ENCODE data around the gene PPM1L.

The PPM1L gene

GRCh38 chr3:161101609-161102008 lies 345.6 kb downstream of the PPM1L start:
- DNase-seq: no peak

- no peak for DNase-seq
Measured at GRCh38 chr3:161103776-161104385, 347.9 kb downstream of the PPM1L start.

- DNase-seq: peak; percentile 30 to 63 (median 43)
Measured at GRCh38 chr3:161104561-161105551, 348.8 kb downstream of the PPM1L start, which contains the start of gene B3GALNT1. B3GALNT1 (minus strand) TSS chr3:161105349; CDS start chr3:161086754, 18,595 bp downstream.

GRCh38 chr3:161107311-161107710 lies 351.3 kb downstream of the PPM1L start:
- no peak for DNase-seq

- DNase-seq: no peak
Measured at GRCh38 chr3:161108840-161109239, 352.8 kb downstream of the PPM1L start.

GRCh38 chr3:161117646-161118045 lies 361.6 kb downstream of the PPM1L start:
- no peak for DNase-seq

- DNase-seq: no peak
Measured at GRCh38 chr3:161126495-161126894, 370.5 kb downstream of the PPM1L start.
